GM12878 (cell line): ENCODE data around the gene CCR2. TPM values are rescaled to one million over a fixed set of nuclear protein-coding genes. Genes with fewer than 3 reads are reported as not detected.

ENCODE experiments used
- ATAC-seq: fragments of 200-7000 bp; cut with Tn5 transposase; 3 replicates; pipeline ENCODE4 v1.9.1; 2020; ENCODE audit warnings: mild to moderate bottlenecking, moderate library complexity
- BruUV-seq: library from RNA; stranded (reverse); fragments of 400-500 nt; replicated peaks from 2 replicates; lab custom pipeline; 2021; lab: Mats Ljungman, UMichigan
- CTCF ChIA-PET: fragments of 300-600 bp; sonication (Branson Sonifier 250); formaldehyde crosslinking; extraction: SDS; loops from one replicate; lab custom pipeline; 2021; ENCODE audit warnings: inconsistent platforms; lab: Yijun Ruan, JAX
- POLR2A ChIA-PET: fragments of 350-600 bp; formaldehyde crosslinking; extraction: SDS; loops from one replicate; lab custom pipeline; 2021; ENCODE audit warnings: inconsistent platforms; lab: Charles Lee
- RAD21 ChIA-PET: fragments of 300-600 bp; sonication (Branson Sonifier 250); formaldehyde crosslinking; loops from one replicate; lab custom pipeline; 2023; ENCODE audit warnings: antibody characterized with exemption; ENCODE audit not compliant: unreplicated experiment; lab: Charles Lee
- SMC1A ChIA-PET: fragments of 300-600 bp; sonication (Branson Sonifier 250); formaldehyde crosslinking; loops from one replicate; lab custom pipeline; 2023; ENCODE audit not compliant: unreplicated experiment, uncharacterized antibody; lab: Charles Lee
- DNase-seq: peaks from one replicate; pipeline ENCODE4 v3.0.0-alpha.2; 2011; ENCODE audit warnings: low read depth, low spot score
- FAIRE-seq: peaks from 3 replicates; lab custom pipeline; 2011; peaks lifted over from hg19 to GRCh38; lab: Jason Lieb, UNC
- H2AFZ ChIP-seq: 2 replicates; pipeline ENCODE4 v1.6.0; 2011; ENCODE audit warnings: low read depth, low read length, control low read depth; ENCODE audit not compliant: control insufficient read depth
- H3K27ac ChIP-seq: 2 replicates; pipeline ENCODE4 v1.5.1; 2011; ENCODE audit warnings: control low read depth; ENCODE audit not compliant: control insufficient read depth, insufficient read depth
- H3K27me3 ChIP-seq, 2 experiments: replicated peaks in 1 of 2; 2 replicates each; pipeline versions ENCODE4 v1.6.0 to v1.6.1; 2011; ENCODE audit warnings: low read length in 1 of 2; ENCODE audit not compliant: control insufficient read depth in 2 of 2, insufficient read depth in 2 of 2
- H3K36me3 ChIP-seq, 2 experiments: 2 replicates each; pipeline ENCODE4 v1.5.1; 2011; ENCODE audit warnings: low read length in 1 of 2; ENCODE audit not compliant: control insufficient read depth in 2 of 2, insufficient read depth in 2 of 2
- H3K4me1 ChIP-seq: 2 replicates; pipeline ENCODE4 v1.6.1; 2011; ENCODE audit warnings: mild to moderate bottlenecking, low read length, moderate library complexity, mixed read lengths; ENCODE audit not compliant: control insufficient read depth, insufficient read depth
- H3K4me2 ChIP-seq: 2 replicates; pipeline ENCODE4 v1.6.0; 2011; ENCODE audit warnings: control low read depth; ENCODE audit not compliant: control insufficient read depth, insufficient read depth
- H3K4me3 ChIP-seq: fragments of 200-600 bp; sonication (generic); 2 replicates; pipeline ENCODE4 v1.5.1; 2016
- H3K79me2 ChIP-seq: 2 replicates; pipeline ENCODE4 v1.6.0; 2011; ENCODE audit warnings: low read length; ENCODE audit not compliant: control insufficient read depth, insufficient read depth
- H3K9ac ChIP-seq: 2 replicates; pipeline ENCODE4 v1.8.0; 2011; ENCODE audit warnings: low read length, control low read depth, mixed read lengths; ENCODE audit not compliant: control insufficient read depth, insufficient read depth
- H3K9me3 ChIP-seq: replicated peaks from 3 replicates; pipeline ENCODE4 v1.5.1; 2011; ENCODE audit warnings: mild to moderate bottlenecking, low read length; ENCODE audit not compliant: control insufficient read depth, insufficient read depth
- H4K20me1 ChIP-seq: 2 replicates; pipeline ENCODE4 v1.6.0; 2011; ENCODE audit not compliant: control insufficient read depth, insufficient read depth
- ASH2L ChIP-seq: fragments of 300-600, 200-600 bp; sonication (generic); IDR thresholded peaks from 2 replicates; pipeline ENCODE4 v1.6.1; 2017; ENCODE audit warnings: low read depth, mild to moderate bottlenecking, borderline replicate concordance
- CREB1 ChIP-seq: IDR thresholded peaks from 2 replicates; pipeline ENCODE4 v1.6.1; 2012; ENCODE audit warnings: low read depth, mild to moderate bottlenecking, inconsistent platforms
- HDAC6 ChIP-seq: fragments of 200-600 bp; sonication (generic); IDR thresholded peaks from one replicate; pipeline ENCODE4 v1.8.0; 2017; ENCODE audit warnings: antibody characterized with exemption; ENCODE audit not compliant: unreplicated experiment
- IRF3 ChIP-seq: fragments of 450-650 bp; IDR thresholded peaks from 2 replicates; pipeline ENCODE4 v1.6.1; 2014; ENCODE audit warnings: mild to moderate bottlenecking
- JUNB ChIP-seq: IDR thresholded peaks from 2 replicates; pipeline ENCODE4 v1.6.1; 2016; ENCODE audit warnings: antibody characterized with exemption, mild to moderate bottlenecking
- KLF5 ChIP-seq: fragments of 450-650 bp; IDR thresholded peaks from 2 replicates; pipeline ENCODE4 v1.6.1; 2014; ENCODE audit warnings: mild to moderate bottlenecking; ENCODE audit not compliant: partially characterized antibody
- MEF2A ChIP-seq: IDR thresholded peaks from 2 replicates; pipeline ENCODE4 v1.6.1; 2011; ENCODE audit warnings: low read depth, mild to moderate bottlenecking, low read length, moderate library complexity; ENCODE audit not compliant: insufficient read depth
- MLLT1 ChIP-seq: fragments of 450-650 bp; IDR thresholded peaks from 2 replicates; pipeline ENCODE4 v1.6.1; 2016; ENCODE audit warnings: mild to moderate bottlenecking
- SKIL ChIP-seq: fragments of 450-650 bp; IDR thresholded peaks from 2 replicates; pipeline ENCODE4 v1.6.1; 2017; ENCODE audit warnings: mild to moderate bottlenecking, low read depth, inconsistent platforms; ENCODE audit not compliant: poor library complexity, severe bottlenecking
- SRF ChIP-seq, 2 experiments: IDR thresholded peaks; 2 replicates each; pipeline ENCODE4 v1.6.1; 2011; ENCODE audit warnings: low read depth in 2 of 2, low read length in 2 of 2, mild to moderate bottlenecking in 1 of 2, moderate library complexity in 1 of 2
- ZNF274 ChIP-seq: IDR thresholded peaks from one replicate; pipeline ENCODE4 v1.8.0; 2011; ENCODE audit not compliant: insufficient read length, insufficient read depth
- WGBS: methylation state at CpG from one replicate; pipeline ENCODE4 v1.1.6; 2016; ENCODE audit warnings: low lambda C conversion rate; ENCODE audit not compliant: insufficient replicate concordance, insufficient coverage; ENCODE audit errors: missing lambda C conversion rate; 5-methylcytosine and 5-hydroxymethylcytosine counted together
- in situ Hi-C: fragments of 300-500 bp; cut with MboI; formaldehyde crosslinking; loops from 9 replicates; pipeline ENCODE4 v1.14.3; 2018; ENCODE audit warnings: mixed read lengths
- intact Hi-C: fragments of 100-400 bp; cut with micrococcal nuclease; formaldehyde crosslinking; loops from one replicate; pipeline ENCODE4 v1.14.2; 2022; ENCODE audit not compliant: unreplicated experiment
- polyA plus RNA-seq, 11 experiments: library from polyadenylated mRNA; depleted of rRNA in 4 of 11; unstranded in 6 of 11; stranded (reverse) in 5 of 11; fragments of >200 nt; fragmentation: Nextera tagmentation in 4 of 11; fragmentation: Illumina TruSeq in 1 of 11; extraction: Ambion mirVana in 4 of 11; extraction: Trizol in 1 of 11; gene quantifications; 1 replicate in 1 of 11; 2 replicates in 10 of 11; pipeline versions ENCODE4 v1.2.1 to v1.2.3, GENCODE V29; 2011 to 2016; ENCODE audit warnings: inconsistent platforms in 2 of 11, missing spikeins in 2 of 11, low read depth in 1 of 11
- total RNA-seq, 4 experiments: library from RNA; depleted of rRNA in 3 of 4; stranded (reverse); fragments of >200 nt in 3 of 4; fragmentation: Illumina TruSeq in 1 of 4; extraction: Trizol in 1 of 4; gene quantifications; 2 replicates each; pipeline versions ENCODE4 v1.2.1 to v1.2.3, GENCODE V29; 2013 to 2021

CCR2 gene
- total and polyA plus RNA-seq, 10 of the 15 experiments (the other 5 are each of a cell fraction or from before 2014, with no cell fraction given): 1.9 to 4.7 (median 3.5) TPM; not detected in 1

GRCh38 chr3:46324036-46324435 is 29.9 kb upstream of the CCR2 start:
- H3K9ac ChIP-seq: no peak overlapping the region
- no peak overlapping the region for H3K27ac ChIP-seq
- H3K4me2 ChIP-seq: no peak overlapping the region
- in situ Hi-C loops: no loop called here
- DNase-seq (no peak), FAIRE-seq (no peak), ATAC-seq (no peak)
- no peaks in the 10 kb centered on the region for H3K27me3 ChIP-seq
- no TSS peak for BruUV-seq
- intact Hi-C loops: no loop called here
- no peak for TF ChIP-seq CREB1
- TF ChIP-seq IRF3: no peak
- no peak for TF ChIP-seq SRF (IDR thresholded peaks at IDR 0.05; ENCODE audit: low read depth in 2 of 2, low read length in 2 of 2)
- no peak for TF ChIP-seq MEF2A
- no peak for TF ChIP-seq JUNB
- no peak for TF ChIP-seq ASH2L
- TF ChIP-seq KLF5: no peak
- no peak for TF ChIP-seq SKIL
- TF ChIP-seq HDAC6: no peak
- TF ChIP-seq ZNF274: no peak
- TF ChIP-seq MLLT1: no peak
- POLR2A ChIA-PET: no interaction called here
- peaks cover 14% of the 10 kb centered on the region for H3K9me3 ChIP-seq
- H3K4me1 ChIP-seq: peaks cover 17% of the 10 kb centered on the region
- no peaks in the 10 kb centered on the region for H3K79me2 ChIP-seq
- SMC1A ChIA-PET: interaction anchor here (0.7 to 4.1 kb wide), 8 partner anchors 9 to 1725 kb away, joined by 3 to 41 read pairs (median 4); partner anchors contain the start of gene CCR5
- 17% methylated on average over 2 of the region's 2 CpGs for WGBS
- RAD21 ChIA-PET: interaction anchor here (4.2 kb wide), 1 partner anchor 46 kb away, joined by 27 read pairs; the partner anchor contains the start of gene CCR5
- H4K20me1 ChIP-seq: no peaks in the 10 kb centered on the region
- CTCF ChIA-PET: interaction anchor here (0.6 to 3.8 kb wide), 6 partner anchors 11 to 210 kb away, joined by 3 to 18 read pairs (median 4); partner anchors contain the start of gene CCR5
- no peak overlapping the region for H2AFZ ChIP-seq
- no peaks in the 10 kb centered on the region for H3K36me3 ChIP-seq
- no peak overlapping the region for H3K4me3 ChIP-seq
